SW480 (cell line): ENCODE measurements around the gene SIGMAR1.

Source experiments
- DNase-seq: peaks from one replicate; pipeline ENCODE4 v3.0.0-alpha.2; 2016; ENCODE audit warnings: low spot score

SIGMAR1 gene

GRCh38 chr9:34630402-34631154 is 7.0 kb downstream of the SIGMAR1 start:
- no peak for DNase-seq

GRCh38 chr9:34629491-34629808 is 8.1 kb downstream of the SIGMAR1 start:
- DNase-seq = no peak

GRCh38 chr9:34628656-34629490 is 8.7 kb downstream of the SIGMAR1 start, which contains the start of gene ARID3C:
ARID3C (minus strand) TSS chr9:34629066; CDS start chr9:34628014, 1,052 bp downstream.
- DNase-seq = peak; percentile 46

GRCh38 chr9:34627716-34628655 is 9.6 kb downstream of the SIGMAR1 start:
- DNase-seq = no peak

- DNase-seq = no peak
Measured at GRCh38 chr9:34625186-34625486, 12.5 kb downstream of the SIGMAR1 start.

GRCh38 chr9:34624475-34625185 is 13.0 kb downstream of the SIGMAR1 start:
- DNase-seq = no peak

- no peak for DNase-seq
Measured at GRCh38 chr9:34623374-34624235, 14.0 kb downstream of the SIGMAR1 start.

- DNase-seq = peak; percentile 92
Measured at GRCh38 chr9:34620061-34620994, 17.3 kb downstream of the SIGMAR1 start, which contains the start of gene DCTN3. DCTN3 (minus strand) TSS chr9:34620495; CDS start chr9:34620464, 31 bp downstream.

- no peak for DNase-seq
Measured at GRCh38 chr9:34615132-34615531, 22.5 kb downstream of the SIGMAR1 start.

GRCh38 chr9:34612788-34613390 is 24.7 kb downstream of the SIGMAR1 start:
- peak; percentile 80 for DNase-seq

- DNase-seq = peak; percentile 80
Measured at GRCh38 chr9:34611811-34612787, 25.5 kb downstream of the SIGMAR1 start, which contains the start of gene RPP25L. RPP25L (minus strand) TSS chr9:34612097; CDS start chr9:34611296, 801 bp downstream.

GRCh38 chr9:34611251-34611810 is 26.3 kb downstream of the SIGMAR1 start:
- no peak for DNase-seq

- DNase-seq = no peak
Measured at GRCh38 chr9:34610434-34611206, 27.0 kb downstream of the SIGMAR1 start.

GRCh38 chr9:34607331-34607730 is 30.3 kb downstream of the SIGMAR1 start:
- no peak for DNase-seq

- no peak for DNase-seq
Measured at GRCh38 chr9:34606905-34607304, 30.7 kb downstream of the SIGMAR1 start.

- no peak for DNase-seq
Measured at GRCh38 chr9:34606190-34606589, 31.4 kb downstream of the SIGMAR1 start.
